ENCODE results near the gene LPP.
A peak's percentile ranks its signal among the peaks of the same experiment; 100 is the strongest.

Gene LPP

GRCh38 chr3:188342991-188343732, 189.2 kb downstream of the LPP start:
- H3K27ac Mint-ChIP-seq = no peak overlapping the region
- intact Hi-C loops (cut with micrococcal nuclease) = loop anchor here (5.0 kb wide), 1 partner anchor 36 kb away; no protein-coding TSS in a partner anchor
- H3K9me3 Mint-ChIP-seq = no peaks in the 10 kb centered on the region
- peaks cover 35% of the 10 kb centered on the region for H3K4me1 Mint-ChIP-seq (ENCODE audit: low read depth)
- no peaks in the 10 kb centered on the region for H3K27me3 Mint-ChIP-seq
- no peak overlapping the region for H3K4me3 Mint-ChIP-seq
- peaks cover 34% of the 10 kb centered on the region for H3K36me3 Mint-ChIP-seq (ENCODE audit: low read depth)

GRCh38 chr3:188343894-188344293, 189.9 kb downstream of the LPP start:
- H3K36me3 Mint-ChIP-seq (ENCODE audit: low read depth) = peaks cover 35% of the 10 kb centered on the region
- intact Hi-C loops (cut with micrococcal nuclease) = loop anchor here (5.0 kb wide), 1 partner anchor 37 kb away; no protein-coding TSS in a partner anchor
- H3K27me3 Mint-ChIP-seq = no peaks in the 10 kb centered on the region
- H3K27ac Mint-ChIP-seq = no peak overlapping the region
- peaks cover 39% of the 10 kb centered on the region for H3K4me1 Mint-ChIP-seq (ENCODE audit: low read depth)
- H3K4me3 Mint-ChIP-seq = no peak overlapping the region
- no peaks in the 10 kb centered on the region for H3K9me3 Mint-ChIP-seq

GRCh38 chr3:188345223-188345622, 191.3 kb downstream of the LPP start:
- H3K4me3 Mint-ChIP-seq = no peak overlapping the region
- intact Hi-C loops (cut with micrococcal nuclease) = no loop called here
- no peak overlapping the region for H3K27ac Mint-ChIP-seq
- H3K4me1 Mint-ChIP-seq (ENCODE audit: low read depth) = peaks cover 36% of the 10 kb centered on the region
- no peaks in the 10 kb centered on the region for H3K9me3 Mint-ChIP-seq
- peaks cover 43% of the 10 kb centered on the region for H3K36me3 Mint-ChIP-seq (ENCODE audit: low read depth)
- no peaks in the 10 kb centered on the region for H3K27me3 Mint-ChIP-seq

GRCh38 chr3:188348435-188349244, 194.7 kb downstream of the LPP start:
- Mint-ChIP-seq H3K9me3 (no peaks in the 10 kb centered on the region), H3K4me3 (no peak overlapping the region), H3K27ac (no peak overlapping the region), H3K36me3 (ENCODE audit: low read depth) (peaks cover 44% of the 10 kb centered on the region), H3K4me1 (ENCODE audit: low read depth) (peaks cover 59% of the 10 kb centered on the region), H3K27me3 (no peaks in the 10 kb centered on the region)
- intact Hi-C loops (cut with micrococcal nuclease) = no loop called here

GRCh38 chr3:188349351-188349901, 195.5 kb downstream of the LPP start:
- Mint-ChIP-seq H3K36me3 (ENCODE audit: low read depth) (peaks cover 39% of the 10 kb centered on the region), H3K9me3 (no peaks in the 10 kb centered on the region), H3K27ac (no peak overlapping the region), H3K27me3 (no peaks in the 10 kb centered on the region), H3K4me1 (ENCODE audit: low read depth) (peaks cover 59% of the 10 kb centered on the region), H3K4me3 (no peak overlapping the region)
- intact Hi-C loops (cut with micrococcal nuclease) = no loop called here

GRCh38 chr3:188349933-188350332, 196.0 kb downstream of the LPP start:
- no peak overlapping the region for H3K4me3 Mint-ChIP-seq
- H3K4me1 Mint-ChIP-seq (ENCODE audit: low read depth) = peaks cover 55% of the 10 kb centered on the region
- H3K27me3 Mint-ChIP-seq = no peaks in the 10 kb centered on the region
- intact Hi-C loops (cut with micrococcal nuclease) = no loop called here
- H3K36me3 Mint-ChIP-seq (ENCODE audit: low read depth) = peaks cover 44% of the 10 kb centered on the region
- H3K9me3 Mint-ChIP-seq = no peaks in the 10 kb centered on the region
- H3K27ac Mint-ChIP-seq = no peak overlapping the region

- H3K4me3 Mint-ChIP-seq = no peak overlapping the region
- H3K9me3 Mint-ChIP-seq = no peaks in the 10 kb centered on the region
- intact Hi-C loops (cut with micrococcal nuclease) = no loop called here
- H3K27ac Mint-ChIP-seq = no peak overlapping the region
- no peaks in the 10 kb centered on the region for H3K27me3 Mint-ChIP-seq
- peaks cover 49% of the 10 kb centered on the region for H3K4me1 Mint-ChIP-seq (ENCODE audit: low read depth)
- H3K36me3 Mint-ChIP-seq (ENCODE audit: low read depth) = peaks cover 41% of the 10 kb centered on the region
Measured at GRCh38 chr3:188350961-188351360, 197.0 kb downstream of the LPP start.

- peaks cover 41% of the 10 kb centered on the region for H3K36me3 Mint-ChIP-seq (ENCODE audit: low read depth)
- intact Hi-C loops (cut with micrococcal nuclease) = no loop called here
- no peaks in the 10 kb centered on the region for H3K27me3 Mint-ChIP-seq
- no peaks in the 10 kb centered on the region for H3K9me3 Mint-ChIP-seq
- H3K27ac Mint-ChIP-seq = no peak overlapping the region
- H3K4me1 Mint-ChIP-seq (ENCODE audit: low read depth) = peaks cover 49% of the 10 kb centered on the region
- no peak overlapping the region for H3K4me3 Mint-ChIP-seq
Measured at GRCh38 chr3:188351648-188352047, 197.7 kb downstream of the LPP start.

GRCh38 chr3:188352196-188352927, 198.4 kb downstream of the LPP start:
- Mint-ChIP-seq H3K27ac (no peak overlapping the region), H3K4me3 (no peak overlapping the region), H3K9me3 (no peaks in the 10 kb centered on the region), H3K36me3 (ENCODE audit: low read depth) (peaks cover 45% of the 10 kb centered on the region), H3K27me3 (no peaks in the 10 kb centered on the region), H3K4me1 (ENCODE audit: low read depth) (peaks cover 48% of the 10 kb centered on the region)
- intact Hi-C loops (cut with micrococcal nuclease) = no loop called here

GRCh38 chr3:188353426-188353825, 199.5 kb downstream of the LPP start:
- no peak overlapping the region for H3K4me3 Mint-ChIP-seq
- peaks cover 36% of the 10 kb centered on the region for H3K36me3 Mint-ChIP-seq (ENCODE audit: low read depth)
- intact Hi-C loops (cut with micrococcal nuclease) = no loop called here
- H3K27ac Mint-ChIP-seq = no peak overlapping the region
- no peaks in the 10 kb centered on the region for H3K9me3 Mint-ChIP-seq
- peaks cover 46% of the 10 kb centered on the region for H3K4me1 Mint-ChIP-seq (ENCODE audit: low read depth)
- no peaks in the 10 kb centered on the region for H3K27me3 Mint-ChIP-seq

- no peaks in the 10 kb centered on the region for H3K27me3 Mint-ChIP-seq
- intact Hi-C loops (cut with micrococcal nuclease) = no loop called here
- peak overlapping the region; percentile 46 for H3K4me3 Mint-ChIP-seq
- peaks cover 44% of the 10 kb centered on the region for H3K4me1 Mint-ChIP-seq (ENCODE audit: low read depth)
- peaks cover 46% of the 10 kb centered on the region for H3K36me3 Mint-ChIP-seq (ENCODE audit: low read depth)
- H3K27ac Mint-ChIP-seq = peak overlapping the region; percentile 59
- H3K9me3 Mint-ChIP-seq = no peaks in the 10 kb centered on the region
Measured at GRCh38 chr3:188358787-188359493, 205.0 kb downstream of the LPP start.

- Mint-ChIP-seq H3K9me3 (no peaks in the 10 kb centered on the region), H3K27me3 (no peaks in the 10 kb centered on the region), H3K4me3 (no peak overlapping the region), H3K4me1 (ENCODE audit: low read depth) (peaks cover 44% of the 10 kb centered on the region), H3K27ac (peak overlapping the region; percentile 59), H3K36me3 (ENCODE audit: low read depth) (peaks cover 45% of the 10 kb centered on the region)
- intact Hi-C loops (cut with micrococcal nuclease) = no loop called here
Measured at GRCh38 chr3:188360364-188360881, 206.5 kb downstream of the LPP start.

- Mint-ChIP-seq H3K4me3 (no peak overlapping the region), H3K27me3 (no peaks in the 10 kb centered on the region), H3K27ac (peak overlapping the region; percentile 28), H3K36me3 (ENCODE audit: low read depth) (peaks cover 43% of the 10 kb centered on the region), H3K9me3 (no peaks in the 10 kb centered on the region), H3K4me1 (ENCODE audit: low read depth) (peaks cover 51% of the 10 kb centered on the region)
- intact Hi-C loops (cut with micrococcal nuclease) = no loop called here
Measured at GRCh38 chr3:188361888-188362287, 207.9 kb downstream of the LPP start.

All from dendritic cell treated with granulocyte-macrophage colony-stimulating factor and Interleukin-4, amounts not matched to agents 40 ng/mL and 50 ng/mL, for 4 days (primary cell).